ENCODE data around the gene NKG7.

GRCh38 chr19:51341066-51341465 is 31.4 kb downstream of the NKG7 start:
- TF ChIP-seq CTCF (IDR thresholded peaks at IDR 0.05; ENCODE audit: insufficient read depth, low read length, poor library complexity, severe bottlenecking) = no peak
- no peak for TF ChIP-seq EZH2phosphoT487 (conservative IDR thresholded peaks at IDR 0.05; ENCODE audit: low read length)

Data from SU-DHL-6 (cell line).